MM.1S (cell line): ENCODE measurements around the gene PALB2.
A peak's percentile ranks its signal among the peaks of the same experiment; 100 is the strongest.

Source experiments
- DNase-seq: peaks from one replicate; pipeline ENCODE4 v3.0.0-alpha.2; 2015
- H2AFZ ChIP-seq: fragments of 300-600 bp; sonication (generic); 2 replicates; pipeline ENCODE4 v1.6.0; 2016; ENCODE audit warnings: antibody characterized with exemption, low read length
- H3F3A ChIP-seq: fragments of 300-600 bp; sonication (generic); 2 replicates; pipeline ENCODE4 v1.6.1; 2016; ENCODE audit warnings: mild to moderate bottlenecking, antibody characterized with exemption, low read length, moderate library complexity, mixed read lengths; ENCODE audit not compliant: insufficient read depth
- H3K27ac ChIP-seq: fragments of 300-600 bp; sonication (generic); 2 replicates; pipeline ENCODE4 v1.5.1; 2016; ENCODE audit warnings: mild to moderate bottlenecking, low read length
- H3K27me3 ChIP-seq: fragments of 300-600 bp; sonication (generic); replicated peaks from 2 replicates; pipeline ENCODE4 v1.6.0; 2016; ENCODE audit warnings: low read length; ENCODE audit not compliant: insufficient read depth
- H3K36me3 ChIP-seq: fragments of 300-600 bp; sonication (generic); replicated peaks from 2 replicates; pipeline ENCODE4 v1.6.1; 2016; ENCODE audit warnings: mild to moderate bottlenecking, low read length, mixed read lengths; ENCODE audit not compliant: insufficient read depth
- H3K4me1 ChIP-seq: fragments of 300-600 bp; sonication (generic); 2 replicates; pipeline ENCODE4 v1.6.1; 2016; ENCODE audit warnings: low read length, mixed read lengths
- H3K4me2 ChIP-seq: fragments of 300-600 bp; sonication (generic); 2 replicates; pipeline ENCODE4 v1.6.0; 2016; ENCODE audit warnings: low read depth, low read length
- H3K4me3 ChIP-seq: fragments of 300-600 bp; sonication (generic); 2 replicates; pipeline ENCODE4 v1.5.1; 2016; ENCODE audit warnings: low read length, mixed read lengths
- H3K79me2 ChIP-seq: fragments of 300-600 bp; sonication (generic); 2 replicates; pipeline ENCODE4 v1.6.1; 2016; ENCODE audit warnings: mixed run types, low read length, mixed read lengths
- H3K9ac ChIP-seq: fragments of 300-600 bp; sonication (generic); 2 replicates; pipeline ENCODE4 v1.6.1; 2016; ENCODE audit warnings: low read length, mixed read lengths
- H3K9me2 ChIP-seq: fragments of 300-600 bp; sonication (generic); replicated peaks from 2 replicates; pipeline ENCODE4 v1.6.1; 2016; ENCODE audit warnings: mild to moderate bottlenecking, low read length, mixed read lengths; ENCODE audit not compliant: insufficient read depth
- H3K9me3 ChIP-seq: fragments of 300-600 bp; sonication (generic); replicated peaks from 2 replicates; pipeline ENCODE4 v1.6.1; 2016; ENCODE audit warnings: mild to moderate bottlenecking, low read length, mixed read lengths; ENCODE audit not compliant: insufficient read depth
- H4K20me1 ChIP-seq: fragments of 300-600 bp; sonication (generic); 2 replicates; pipeline ENCODE4 v1.6.1; 2016; ENCODE audit warnings: mild to moderate bottlenecking, low read length, moderate library complexity, mixed read lengths; ENCODE audit not compliant: insufficient read depth
- EZH2 ChIP-seq: fragments of 300-600 bp; sonication (generic); optimal IDR thresholded peaks from 2 replicates; pipeline ENCODE3; 2017; ENCODE audit warnings: low read depth, mild to moderate bottlenecking, antibody characterized with exemption, low read length, mixed read lengths
- EZH2phosphoT487 ChIP-seq: fragments of 300-600 bp; sonication (generic); IDR thresholded peaks from 2 replicates; pipeline ENCODE4 v1.6.1; 2018; ENCODE audit warnings: antibody characterized with exemption, low read length
- TF ChIP-seq, protein P1 (sequence below): fragments of 300-600 bp; sonication (generic); IDR thresholded peaks from 2 replicates; pipeline ENCODE4 v1.5.1; 2016; ENCODE audit warnings: antibody characterized with exemption, low read length, mixed read lengths

The PALB2 gene

DNA sequence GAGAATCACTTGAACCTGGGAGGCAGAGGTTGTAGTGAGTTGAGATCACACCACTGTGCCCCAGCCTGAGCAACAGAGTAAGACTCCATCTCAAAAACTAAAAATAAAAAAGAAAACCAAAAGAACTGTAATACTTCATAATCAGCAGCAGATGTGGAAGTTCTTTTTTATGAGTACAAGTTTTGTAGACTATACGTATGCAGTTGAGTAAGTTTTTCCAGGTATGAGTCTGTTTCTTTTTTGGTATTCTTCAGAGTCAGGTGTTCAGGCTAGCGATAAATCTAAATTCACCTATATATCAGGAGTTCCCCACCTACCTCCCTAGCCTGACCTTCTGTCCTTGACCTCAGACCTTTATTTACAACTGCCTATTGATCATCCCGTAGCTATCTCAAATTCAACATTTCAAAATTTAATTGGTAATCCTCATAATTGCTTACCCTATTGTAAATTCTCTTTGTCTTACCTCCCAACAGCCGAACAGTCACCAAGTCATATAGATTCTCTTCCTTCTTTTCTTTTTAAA is 10.9 kb upstream of the PALB2 start:
- H2AFZ ChIP-seq, result no peak overlapping the region
- H4K20me1 ChIP-seq, result no peaks in the 10 kb centered on the region
- TF ChIP-seq EZH2, result no peak
- TF ChIP-seq, protein P1, sequence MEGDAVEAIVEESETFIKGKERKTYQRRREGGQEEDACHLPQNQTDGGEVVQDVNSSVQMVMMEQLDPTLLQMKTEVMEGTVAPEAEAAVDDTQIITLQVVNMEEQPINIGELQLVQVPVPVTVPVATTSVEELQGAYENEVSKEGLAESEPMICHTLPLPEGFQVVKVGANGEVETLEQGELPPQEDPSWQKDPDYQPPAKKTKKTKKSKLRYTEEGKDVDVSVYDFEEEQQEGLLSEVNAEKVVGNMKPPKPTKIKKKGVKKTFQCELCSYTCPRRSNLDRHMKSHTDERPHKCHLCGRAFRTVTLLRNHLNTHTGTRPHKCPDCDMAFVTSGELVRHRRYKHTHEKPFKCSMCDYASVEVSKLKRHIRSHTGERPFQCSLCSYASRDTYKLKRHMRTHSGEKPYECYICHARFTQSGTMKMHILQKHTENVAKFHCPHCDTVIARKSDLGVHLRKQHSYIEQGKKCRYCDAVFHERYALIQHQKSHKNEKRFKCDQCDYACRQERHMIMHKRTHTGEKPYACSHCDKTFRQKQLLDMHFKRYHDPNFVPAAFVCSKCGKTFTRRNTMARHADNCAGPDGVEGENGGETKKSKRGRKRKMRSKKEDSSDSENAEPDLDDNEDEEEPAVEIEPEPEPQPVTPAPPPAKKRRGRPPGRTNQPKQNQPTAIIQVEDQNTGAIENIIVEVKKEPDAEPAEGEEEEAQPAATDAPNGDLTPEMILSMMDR, result no peak
- no peak for TF ChIP-seq EZH2phosphoT487
- H3K79me2 ChIP-seq, result peaks cover 35% of the 10 kb centered on the region
- H3K27ac ChIP-seq, result no peak overlapping the region
- H3K4me3 ChIP-seq, result no peak overlapping the region
- no peak overlapping the region for H3K4me2 ChIP-seq
- no peaks in the 10 kb centered on the region; the same call in 1 of the 2 replicates for H3K36me3 ChIP-seq
- H3K9me2 ChIP-seq, result no peaks in the 10 kb centered on the region
- no peak overlapping the region for H3K9ac ChIP-seq
- no peaks in the 10 kb centered on the region for H3F3A ChIP-seq
- no peak for DNase-seq
- H3K27me3 ChIP-seq, result no peaks in the 10 kb centered on the region
- 0 out of 2 replicates have a peak, but pooled peaks cover 3% of the 10 kb centered on the region for H3K4me1 ChIP-seq
- no peaks in the 10 kb centered on the region for H3K9me3 ChIP-seq

DNA sequence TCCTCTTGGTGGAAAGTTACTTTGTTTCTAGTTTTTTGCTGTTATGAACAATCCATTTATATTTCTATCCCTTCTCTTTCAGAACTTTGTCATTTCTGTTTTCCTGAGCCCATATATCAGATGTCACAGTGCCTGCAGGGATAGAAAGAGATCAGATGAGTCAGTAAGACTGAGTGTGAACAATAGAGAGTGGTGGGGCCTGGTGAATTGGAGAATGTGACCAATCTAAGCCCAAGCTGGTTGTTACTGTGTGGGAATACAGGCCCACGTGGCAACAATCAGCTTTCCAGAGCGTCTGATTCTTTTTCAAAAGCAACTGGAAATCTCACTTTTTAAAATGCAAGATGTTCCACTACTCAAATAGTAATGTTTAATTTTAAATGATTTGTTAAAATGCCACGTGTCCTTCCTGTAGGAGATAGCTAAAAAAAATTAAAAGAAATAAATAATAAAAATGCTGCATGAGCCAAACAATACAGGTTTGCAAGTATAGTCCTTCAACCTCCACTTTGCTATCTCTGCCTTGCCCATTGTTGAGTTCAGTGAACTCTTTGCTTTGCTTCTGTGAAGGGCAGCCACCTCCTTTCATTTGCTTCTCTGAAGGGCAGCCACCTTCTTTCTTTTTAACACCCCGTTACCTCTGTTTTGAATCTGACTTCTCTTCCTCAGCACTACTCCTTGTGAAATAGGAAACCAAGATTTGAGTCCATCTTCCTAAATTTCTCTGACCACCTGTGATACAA is 9.7 kb upstream of the PALB2 start:
- Histone ChIP-seq H4K20me1 (no peaks in the 10 kb centered on the region), H3K4me2 (no peak overlapping the region), H3K27ac (no peak overlapping the region), H3K27me3 (no peaks in the 10 kb centered on the region), H3K4me1 (0 out of 2 replicates have a peak, but pooled peaks cover 3% of the 10 kb centered on the region), H2AFZ (no peak overlapping the region), H3K9me3 (no peaks in the 10 kb centered on the region), H3K4me3 (no peak overlapping the region), H3K9ac (no peak overlapping the region), H3K36me3 (no peaks in the 10 kb centered on the region; the same call in 1 of the 2 replicates), H3K9me2 (no peaks in the 10 kb centered on the region), H3F3A (no peaks in the 10 kb centered on the region), H3K79me2 (peaks cover 46% of the 10 kb centered on the region)
- no peak for DNase-seq
- TF ChIP-seq, protein P1, result no peak
- TF ChIP-seq EZH2 (no peak), EZH2phosphoT487 (no peak)

DNA sequence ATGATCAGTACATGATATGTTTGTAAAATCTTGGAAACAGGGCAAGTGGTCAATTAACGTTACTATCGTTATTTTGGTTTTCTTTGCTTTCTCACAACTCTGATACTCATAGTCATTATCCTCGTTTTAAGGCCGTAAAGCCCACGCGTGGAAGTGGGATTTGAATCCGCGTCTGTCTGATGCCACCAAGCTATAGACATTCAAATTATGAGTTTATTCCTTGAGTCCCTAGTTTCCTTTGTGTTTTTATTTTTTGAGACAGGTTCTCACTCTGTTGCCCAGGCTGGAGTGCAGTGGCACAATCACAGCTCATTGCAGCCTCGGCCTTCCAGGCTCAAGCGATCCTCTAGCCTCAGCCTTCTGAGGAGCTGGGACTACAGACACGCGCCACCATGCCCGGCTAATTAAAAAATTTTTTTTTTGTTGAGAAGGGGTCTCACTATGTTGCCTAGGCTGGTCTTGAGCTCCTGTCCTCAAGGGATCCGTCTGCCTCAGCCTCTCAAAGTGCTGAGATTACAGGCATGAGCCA is 1.2 kb upstream of the PALB2 start:
- no peak for TF ChIP-seq EZH2
- no peak for TF ChIP-seq EZH2phosphoT487
- TF ChIP-seq, protein P1, result no peak
- no peaks in the 10 kb centered on the region; the same call in 1 of the 2 replicates for H3F3A ChIP-seq
- H3K9me2 ChIP-seq, result no peaks in the 10 kb centered on the region
- peak overlapping the region; percentile 64; the same call in 1 of the 2 replicates for H3K4me2 ChIP-seq
- DNase-seq, result no peak
- H3K36me3 ChIP-seq, result no peaks in the 10 kb centered on the region
- H3K4me3 ChIP-seq, result peak overlapping the region; percentile 90
- H2AFZ ChIP-seq, result no peak overlapping the region
- no peak overlapping the region for H3K27ac ChIP-seq
- H3K79me2 ChIP-seq, result peaks cover 59% of the 10 kb centered on the region
- H3K27me3 ChIP-seq, result no peaks in the 10 kb centered on the region
- H3K4me1 ChIP-seq, result 0 out of 2 replicates have a peak, but pooled peaks cover 2% of the 10 kb centered on the region
- H3K9ac ChIP-seq, result no peak overlapping the region; the same call in 1 of the 2 replicates
- no peaks in the 10 kb centered on the region for H3K9me3 ChIP-seq
- H4K20me1 ChIP-seq, result no peaks in the 10 kb centered on the region
